K562 (cell line): ENCODE data around the gene SH2D4B. TPM values are rescaled to one million over a fixed set of nuclear protein-coding genes. Genes with fewer than 3 reads are reported as not detected.

ENCODE experiments used
- BRD9 ChIP-seq: fragments of 450-650 bp; IDR thresholded peaks from 2 replicates; pipeline ENCODE4 v1.6.1; 2018; ENCODE audit warnings: low read depth; ENCODE audit not compliant: partially characterized antibody
- CBFA2T2 ChIP-seq: fragments of 450-650 bp; conservative IDR thresholded peaks from 2 replicates; pipeline ENCODE4 v1.6.1; 2017; ENCODE audit warnings: mild to moderate bottlenecking
- EP400 ChIP-seq: fragments of 450-650 bp; IDR thresholded peaks from 2 replicates; pipeline ENCODE4 v1.6.1; 2017; ENCODE audit warnings: antibody characterized with exemption, mild to moderate bottlenecking, moderate library complexity
- GATAD2A ChIP-seq: fragments of 450-650 bp; IDR thresholded peaks from 2 replicates; pipeline ENCODE4 v1.6.1; 2017
- ID3 ChIP-seq, 2 experiments: fragments of 250-450 bp in 1 of 2; fragments of 450-650 bp in 1 of 2; sonication (Bioruptor Pico) in 1 of 2; IDR thresholded peaks; 2 replicates each; pipeline versions ENCODE4 v1.6.1 to v1.8.0; 2016 to 2021; ENCODE audit warnings: mild to moderate bottlenecking in 2 of 2, moderate library complexity in 2 of 2, missing compliant biosample characterization in 1 of 2, missing genetic modification characterization in 1 of 2
- MCM5 ChIP-seq: fragments of 450-650 bp; IDR thresholded peaks from 2 replicates; pipeline ENCODE4 v1.6.1; 2016; ENCODE audit warnings: low read depth
- SMARCB1 ChIP-seq: IDR thresholded peaks from 2 replicates; pipeline ENCODE4 v1.6.1; 2011; ENCODE audit warnings: improper control_type of control experiment, low read depth; ENCODE audit not compliant: insufficient read length
- TAL1 ChIP-seq: fragments of 450-650 bp; IDR thresholded peaks from 2 replicates; pipeline ENCODE4 v1.6.1; 2016; ENCODE audit warnings: mild to moderate bottlenecking
- ZNF311 ChIP-seq: fragments of 250-450 bp; sonication (Bioruptor Pico); IDR thresholded peaks from 2 replicates; pipeline ENCODE4 v1.4.0; 2020; ENCODE audit warnings: mild to moderate bottlenecking, moderate library complexity
- polyA plus RNA-seq, 8 experiments: library from polyadenylated mRNA; depleted of rRNA in 4 of 8; stranded (reverse) in 5 of 8; unstranded in 3 of 8; fragments of >200 nt; fragmentation: Nextera tagmentation in 2 of 8; fragmentation: Illumina TruSeq in 1 of 8; extraction: Ambion mirVana in 2 of 8; extraction: Trizol in 1 of 8; gene quantifications; 2 replicates each; pipeline versions ENCODE4 v1.2.1 to v1.2.3, GENCODE V29; 2011 to 2014; ENCODE audit warnings: inconsistent platforms in 1 of 8, missing spikeins in 1 of 8
- total RNA-seq, 7 experiments: library from RNA; depleted of rRNA in 6 of 7; stranded (reverse); fragments of >200 nt in 6 of 7; fragmentation: Illumina TruSeq in 2 of 7; extraction: Trizol in 2 of 7; gene quantifications; 2 replicates each; pipeline versions ENCODE4 v1.2.1 to v1.2.3, GENCODE V29; 2011 to 2021; ENCODE audit warnings: low replicate concordance in 1 of 7
- TF ChIP-seq, protein P1 (sequence below), 2 experiments: fragments of 450-650 bp in 1 of 2; sonication (generic) in 1 of 2; formaldehyde crosslinking in 1 of 2; IDR thresholded peaks; 2 replicates each; pipeline versions ENCODE4 v1.7.1 to v1.9.0; 2016 to 2022; ENCODE audit warnings: inconsistent platforms in 1 of 2, mild to moderate bottlenecking in 1 of 2, missing genetic modification reagents in 1 of 2
- TF ChIP-seq, protein P2 (sequence below): fragments of 250-450 bp; sonication (Bioruptor Pico); IDR thresholded peaks from 2 replicates; pipeline ENCODE4 v1.5.0; 2020; ENCODE audit warnings: mild to moderate bottlenecking, borderline replicate concordance

Gene SH2D4B
- total and polyA plus RNA-seq, 9 of the 15 experiments (the other 6 are each of a cell fraction or from before 2014, with no cell fraction given): 0.03 to 0.14 (median 0.04) TPM; not detected in 4

DNA sequence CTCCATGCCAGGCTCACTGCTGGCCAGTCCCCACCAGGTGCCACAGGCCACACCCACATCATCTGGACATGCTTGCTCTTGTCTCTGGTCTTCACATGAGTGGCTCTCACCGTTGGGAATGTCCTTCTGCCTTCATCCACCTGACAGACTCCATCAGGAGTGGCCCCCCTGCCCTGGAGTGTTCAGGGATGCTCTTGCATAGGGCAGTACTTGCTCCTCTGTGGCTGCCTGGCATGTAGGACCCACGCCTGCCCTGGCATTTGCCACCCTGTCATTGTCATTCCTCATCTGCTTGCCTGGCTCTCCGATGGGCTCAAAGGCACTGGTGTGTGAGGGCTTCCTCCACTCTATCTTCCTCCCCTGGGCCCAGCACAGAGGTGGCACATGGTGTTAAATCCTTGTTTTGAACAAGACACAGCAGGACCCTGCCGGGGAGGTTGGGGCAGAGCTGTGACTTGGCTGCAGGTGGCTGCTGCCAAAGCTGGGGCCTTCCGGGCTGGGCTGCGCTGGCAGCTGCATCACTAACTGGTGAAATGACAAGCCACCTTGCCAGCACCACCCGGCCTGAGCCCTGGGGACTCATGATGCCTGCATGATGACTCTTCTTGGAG is 1.8 kb downstream of the SH2D4B start (continued):
- TF ChIP-seq, protein P1, sequence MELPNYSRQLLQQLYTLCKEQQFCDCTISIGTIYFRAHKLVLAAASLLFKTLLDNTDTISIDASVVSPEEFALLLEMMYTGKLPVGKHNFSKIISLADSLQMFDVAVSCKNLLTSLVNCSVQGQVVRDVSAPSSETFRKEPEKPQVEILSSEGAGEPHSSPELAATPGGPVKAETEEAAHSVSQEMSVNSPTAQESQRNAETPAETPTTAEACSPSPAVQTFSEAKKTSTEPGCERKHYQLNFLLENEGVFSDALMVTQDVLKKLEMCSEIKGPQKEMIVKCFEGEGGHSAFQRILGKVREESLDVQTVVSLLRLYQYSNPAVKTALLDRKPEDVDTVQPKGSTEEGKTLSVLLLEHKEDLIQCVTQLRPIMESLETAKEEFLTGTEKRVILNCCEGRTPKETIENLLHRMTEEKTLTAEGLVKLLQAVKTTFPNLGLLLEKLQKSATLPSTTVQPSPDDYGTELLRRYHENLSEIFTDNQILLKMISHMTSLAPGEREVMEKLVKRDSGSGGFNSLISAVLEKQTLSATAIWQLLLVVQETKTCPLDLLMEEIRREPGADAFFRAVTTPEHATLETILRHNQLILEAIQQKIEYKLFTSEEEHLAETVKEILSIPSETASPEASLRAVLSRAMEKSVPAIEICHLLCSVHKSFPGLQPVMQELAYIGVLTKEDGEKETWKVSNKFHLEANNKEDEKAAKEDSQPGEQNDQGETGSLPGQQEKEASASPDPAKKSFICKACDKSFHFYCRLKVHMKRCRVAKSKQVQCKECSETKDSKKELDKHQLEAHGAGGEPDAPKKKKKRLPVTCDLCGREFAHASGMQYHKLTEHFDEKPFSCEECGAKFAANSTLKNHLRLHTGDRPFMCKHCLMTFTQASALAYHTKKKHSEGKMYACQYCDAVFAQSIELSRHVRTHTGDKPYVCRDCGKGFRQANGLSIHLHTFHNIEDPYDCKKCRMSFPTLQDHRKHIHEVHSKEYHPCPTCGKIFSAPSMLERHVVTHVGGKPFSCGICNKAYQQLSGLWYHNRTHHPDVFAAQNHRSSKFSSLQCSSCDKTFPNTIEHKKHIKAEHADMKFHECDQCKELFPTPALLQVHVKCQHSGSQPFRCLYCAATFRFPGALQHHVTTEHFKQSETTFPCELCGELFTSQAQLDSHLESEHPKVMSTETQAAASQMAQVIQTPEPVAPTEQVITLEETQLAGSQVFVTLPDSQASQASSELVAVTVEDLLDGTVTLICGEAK (IDR thresholded peaks at IDR 0.05): no peak
- TF ChIP-seq, protein P1 (CRISPR knock-in tag; IDR thresholded peaks at IDR 0.05): no peak
- TF ChIP-seq, protein P2, sequence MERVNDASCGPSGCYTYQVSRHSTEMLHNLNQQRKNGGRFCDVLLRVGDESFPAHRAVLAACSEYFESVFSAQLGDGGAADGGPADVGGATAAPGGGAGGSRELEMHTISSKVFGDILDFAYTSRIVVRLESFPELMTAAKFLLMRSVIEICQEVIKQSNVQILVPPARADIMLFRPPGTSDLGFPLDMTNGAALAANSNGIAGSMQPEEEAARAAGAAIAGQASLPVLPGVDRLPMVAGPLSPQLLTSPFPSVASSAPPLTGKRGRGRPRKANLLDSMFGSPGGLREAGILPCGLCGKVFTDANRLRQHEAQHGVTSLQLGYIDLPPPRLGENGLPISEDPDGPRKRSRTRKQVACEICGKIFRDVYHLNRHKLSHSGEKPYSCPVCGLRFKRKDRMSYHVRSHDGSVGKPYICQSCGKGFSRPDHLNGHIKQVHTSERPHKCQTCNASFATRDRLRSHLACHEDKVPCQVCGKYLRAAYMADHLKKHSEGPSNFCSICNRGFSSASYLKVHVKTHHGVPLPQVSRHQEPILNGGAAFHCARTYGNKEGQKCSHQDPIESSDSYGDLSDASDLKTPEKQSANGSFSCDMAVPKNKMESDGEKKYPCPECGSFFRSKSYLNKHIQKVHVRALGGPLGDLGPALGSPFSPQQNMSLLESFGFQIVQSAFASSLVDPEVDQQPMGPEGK: no peak
- no peak for TF ChIP-seq ID3 (CRISPR knock-in tag; IDR thresholded peaks at IDR 0.05)
- no peak for TF ChIP-seq ID3 (tag; IDR thresholded peaks at IDR 0.05)
- TF ChIP-seq BRD9: no peak
- TF ChIP-seq SMARCB1: no peak
- TF ChIP-seq MCM5: no peak
- TF ChIP-seq CBFA2T2: no peak
- TF ChIP-seq EP400: no peak
- no peak for TF ChIP-seq ZNF311
- TF ChIP-seq GATAD2A: no peak
- no peak for TF ChIP-seq TAL1
- TF ChIP-seq, all 486 proteins: peak for 0
